HG03354 (cell line): ENCODE measurements around the gene ZNF445.
"Not testable (repeated sequence)": the region's sequence is repeated elsewhere in the genome, so short reads cannot be mapped to it uniquely, and the experiment has no call there.

Source experiments
- ATAC-seq: cut with Tn5 transposase; IDR thresholded peaks from one replicate; pipeline ENCODE4 v1.9.1; 2021; ENCODE audit warnings: mild to moderate bottlenecking; ENCODE audit not compliant: unreplicated experiment, poor library complexity, severe bottlenecking

ZNF445 gene

GRCh38 chr3:44478055-44478468 lies 592 bp upstream of the ZNF445 start:
- no peak for ATAC-seq

- no peak for ATAC-seq
These were observed 533 bp downstream of the ZNF445 start for GRCh38 chr3:44476963-44477311.

GRCh38 chr3:44476181-44476611 lies 1.3 kb downstream of the ZNF445 start:
- ATAC-seq = no peak

- ATAC-seq = not testable (repeated sequence)
These were observed 2.6 kb downstream of the ZNF445 start for GRCh38 chr3:44474886-44475285.

- no peak for ATAC-seq
These were observed 7.0 kb downstream of the ZNF445 start for GRCh38 chr3:44470430-44470829.

- no peak for ATAC-seq
These were observed 7.6 kb downstream of the ZNF445 start for GRCh38 chr3:44469914-44470313.

GRCh38 chr3:44468572-44469520 lies 8.6 kb downstream of the ZNF445 start:
- ATAC-seq = no peak

GRCh38 chr3:44468099-44468537 lies 9.4 kb downstream of the ZNF445 start:
- ATAC-seq = not testable (repeated sequence)

- ATAC-seq = no peak
These were observed 10.2 kb downstream of the ZNF445 start for GRCh38 chr3:44467241-44467640.

GRCh38 chr3:44464920-44465319 lies 12.6 kb downstream of the ZNF445 start:
- not testable (repeated sequence) for ATAC-seq

GRCh38 chr3:44464509-44464908 lies 13.0 kb downstream of the ZNF445 start:
- ATAC-seq = no peak

GRCh38 chr3:44460050-44460449 lies 17.4 kb downstream of the ZNF445 start:
- not testable (repeated sequence) for ATAC-seq

GRCh38 chr3:44455318-44455717 lies 22.2 kb downstream of the ZNF445 start:
- ATAC-seq = no peak

- no peak for ATAC-seq
These were observed 23.2 kb downstream of the ZNF445 start for GRCh38 chr3:44454258-44454657.

GRCh38 chr3:44451441-44451840 lies 26.0 kb downstream of the ZNF445 start:
- ATAC-seq = no peak

GRCh38 chr3:44446929-44447328 lies 30.5 kb downstream of the ZNF445 start:
- ATAC-seq = no peak

GRCh38 chr3:44445786-44446185 lies 31.7 kb downstream of the ZNF445 start:
- no peak for ATAC-seq

- no peak for ATAC-seq
These were observed 32.4 kb downstream of the ZNF445 start for GRCh38 chr3:44444896-44445691.

GRCh38 chr3:44444437-44444836 lies 33.0 kb downstream of the ZNF445 start:
- ATAC-seq = no peak

GRCh38 chr3:44442596-44443309 lies 34.7 kb downstream of the ZNF445 start:
- ATAC-seq = no peak
